Measurements from ENCODE around the gene BPHL.
"Not testable (repeated sequence)": the region's sequence is repeated elsewhere in the genome, so short reads cannot be mapped to it uniquely, and the experiment has no call there.

BPHL gene

DNA sequence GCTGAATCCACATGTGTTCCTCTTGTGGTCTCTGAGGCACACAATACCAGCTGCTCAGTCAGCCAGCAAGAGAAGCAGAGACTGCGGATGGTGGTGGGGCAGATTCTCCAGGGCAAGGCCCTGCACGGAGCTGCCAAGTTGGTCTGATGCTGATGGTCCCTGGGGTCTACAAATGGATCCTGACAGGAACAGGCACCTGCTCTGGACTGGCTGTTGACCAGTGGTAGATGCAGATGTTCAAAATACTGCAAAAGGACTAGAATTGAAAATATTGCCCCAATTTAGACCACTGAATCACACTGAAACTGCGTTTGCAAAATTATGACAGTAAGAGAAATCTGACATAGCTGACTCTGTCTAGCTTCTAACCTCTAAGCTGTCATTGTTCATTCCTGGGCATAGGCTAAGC, 68.5 kb downstream of the BPHL start:
- no peak for DNase-seq

DNA sequence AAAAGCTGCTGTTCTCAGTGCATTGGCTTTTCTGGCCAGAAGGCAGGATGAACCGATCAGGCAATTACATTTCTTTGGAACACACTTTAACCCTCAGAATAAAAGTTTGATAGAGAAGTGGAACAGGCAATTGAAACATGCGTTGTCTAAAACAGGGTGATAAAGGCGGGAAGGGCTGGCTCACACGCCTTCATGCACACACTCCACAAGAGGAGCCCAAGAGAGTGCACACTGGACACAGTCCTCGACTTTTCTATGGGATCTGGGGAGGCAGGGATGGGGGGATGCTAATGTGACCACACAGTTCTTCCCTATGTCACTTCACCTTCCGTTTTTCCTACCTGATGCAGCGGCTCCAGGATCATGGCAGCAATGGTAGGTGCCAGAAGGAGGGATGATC, 69.8 kb downstream of the BPHL start:
- no peak for DNase-seq

DNA sequence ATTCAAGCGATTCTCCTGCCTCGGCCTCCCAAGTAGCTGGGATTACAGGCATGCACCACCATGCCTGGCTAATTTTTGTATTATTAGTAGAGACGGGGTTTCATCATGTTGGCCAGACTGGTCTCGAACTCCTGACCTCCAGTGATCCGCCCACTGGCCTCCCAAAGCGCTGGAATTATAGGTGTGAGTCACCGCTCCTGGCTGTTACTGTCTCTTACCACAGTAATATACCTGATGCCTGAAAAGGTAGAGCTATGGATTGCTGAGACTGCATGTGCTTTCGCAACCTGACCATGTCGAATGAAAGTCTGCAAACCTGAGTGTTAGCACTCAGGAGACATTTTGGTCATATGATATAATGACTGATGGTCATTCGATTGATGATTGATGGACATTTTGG, 70.7 kb downstream of the BPHL start:
- not testable (repeated sequence) for DNase-seq

DNA sequence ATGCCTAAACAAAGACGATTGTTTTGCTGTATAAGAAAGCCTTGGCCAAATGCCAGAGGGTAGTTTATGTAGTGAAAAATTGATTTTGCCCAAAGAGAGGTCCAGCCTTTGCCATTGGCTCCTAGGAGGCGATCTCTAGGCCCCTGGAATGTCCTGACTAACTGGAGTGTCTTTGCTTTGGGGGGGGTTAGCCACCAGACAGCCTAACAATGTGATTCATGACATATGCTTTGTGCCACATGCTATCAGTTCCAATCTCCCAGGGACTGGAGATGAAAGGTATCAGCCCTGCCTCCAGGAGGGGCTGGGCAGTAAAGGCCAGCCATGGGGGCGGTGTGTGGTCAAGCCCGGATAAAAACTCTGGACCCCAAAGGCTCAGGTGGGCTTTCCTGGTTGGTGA, 71.5 kb downstream of the BPHL start:
- no peak for DNase-seq

DNA sequence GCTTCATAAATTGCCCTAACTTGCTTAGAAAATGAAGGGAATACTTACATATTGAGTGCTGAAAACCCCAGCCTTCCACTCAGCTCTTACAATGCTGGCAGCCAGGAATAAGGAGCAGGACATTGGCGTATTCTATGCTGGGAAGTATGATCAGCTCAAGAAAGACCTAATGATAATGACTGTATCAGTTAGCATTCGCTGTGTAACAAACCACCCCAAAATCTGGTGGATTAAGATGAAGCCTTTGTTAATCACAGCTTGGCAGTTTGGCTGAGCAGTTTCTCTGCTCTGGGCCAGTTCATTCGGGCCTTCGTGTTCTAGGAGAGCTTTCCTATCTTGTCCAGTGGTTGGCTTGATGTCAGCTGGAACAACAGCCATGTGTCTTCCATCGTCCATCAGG, 72.3 kb downstream of the BPHL start:
- no peak for DNase-seq

DNA sequence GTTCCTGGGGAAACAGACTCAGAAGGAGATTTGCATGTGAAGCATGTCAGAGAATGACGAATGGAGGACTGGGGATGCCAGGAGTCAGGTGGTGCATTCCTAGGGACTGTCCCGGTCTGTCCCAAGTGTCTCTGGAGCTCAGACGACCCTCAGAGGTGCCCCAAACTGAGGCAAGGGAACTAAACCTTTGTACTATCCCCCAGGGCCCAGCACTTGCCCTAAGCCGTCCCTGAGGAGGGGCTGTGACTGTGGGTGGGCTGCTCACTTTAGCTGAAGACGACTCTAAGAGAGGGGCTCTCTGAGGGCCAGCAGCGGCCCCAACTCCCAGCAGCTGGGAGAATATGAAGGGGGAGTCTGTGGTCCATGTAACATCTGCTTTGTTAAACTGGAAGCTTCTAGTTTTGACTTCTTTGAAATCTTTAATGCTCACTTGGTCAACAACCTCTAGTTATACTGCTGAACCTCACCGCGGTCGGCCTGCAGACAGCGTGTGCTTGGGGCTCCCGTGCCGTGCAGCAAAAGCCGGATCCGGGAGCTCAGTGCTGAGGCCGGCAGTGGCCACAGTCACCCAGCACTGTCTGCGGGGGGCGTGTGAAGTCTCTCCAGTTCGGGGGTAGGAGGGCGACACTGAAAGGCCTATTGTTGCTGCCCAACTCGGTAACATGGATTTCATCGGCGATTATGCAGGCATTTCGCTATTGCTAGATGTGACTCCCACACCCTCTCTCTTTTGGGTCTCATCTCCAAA, 74.8 kb downstream of the BPHL start:
- DNase-seq, result no peak

DNA sequence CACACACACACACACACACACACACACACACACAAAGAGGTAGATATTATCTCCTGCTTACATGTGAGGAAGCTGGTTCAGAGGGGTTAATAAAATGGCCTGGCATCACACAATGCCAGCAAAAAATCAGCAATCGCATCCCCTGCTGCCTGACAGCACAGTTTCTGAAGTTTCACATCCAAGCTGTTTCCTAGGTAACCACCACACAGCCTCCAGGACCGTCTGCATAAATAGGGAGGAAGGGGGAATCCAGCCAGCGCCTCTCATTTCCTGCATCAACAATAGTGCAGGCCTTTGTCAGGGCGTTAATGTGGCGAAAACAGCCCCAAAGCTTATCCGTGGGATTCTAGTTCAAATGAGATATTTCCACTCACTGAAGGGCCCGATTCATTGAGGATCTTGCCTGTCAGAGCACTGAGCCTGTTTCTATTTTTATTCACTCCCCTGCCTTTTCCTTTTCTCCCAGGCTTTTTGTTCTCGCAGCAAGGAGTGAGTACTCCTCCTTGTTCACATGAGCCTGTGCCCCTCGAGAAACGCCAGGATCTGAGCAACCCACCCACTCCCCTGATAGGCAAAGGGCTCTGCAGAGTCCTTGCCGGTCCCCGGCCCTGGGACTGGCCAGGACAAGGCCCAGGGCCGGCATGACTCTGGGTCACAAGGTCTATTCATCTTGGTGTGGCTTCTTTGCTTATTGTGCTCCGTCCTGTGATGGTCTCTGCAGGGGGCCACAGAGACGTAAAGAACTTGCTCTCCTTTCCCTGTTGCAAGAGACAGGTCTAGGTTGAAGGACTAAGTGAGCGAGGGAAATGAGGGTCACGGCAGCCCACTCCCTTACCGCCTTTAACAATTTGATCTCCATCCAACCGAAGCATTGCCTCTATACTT, 76.3 kb downstream of the BPHL start:
- no peak for DNase-seq

DNA sequence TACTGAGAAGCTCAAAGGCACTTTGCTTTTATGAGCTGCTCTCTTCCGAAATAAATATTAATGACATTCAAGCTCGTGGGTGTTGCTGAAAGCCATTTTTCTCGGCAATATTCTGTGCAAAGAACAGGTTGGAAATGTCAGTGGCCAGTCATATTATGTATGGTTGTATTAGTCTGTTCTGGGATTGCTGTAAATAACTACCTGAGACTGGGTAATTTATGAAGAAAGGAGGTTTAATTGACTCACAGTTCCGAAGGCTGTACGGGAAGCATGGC, 76.8 kb downstream of the BPHL start:
- no peak for DNase-seq

DNA sequence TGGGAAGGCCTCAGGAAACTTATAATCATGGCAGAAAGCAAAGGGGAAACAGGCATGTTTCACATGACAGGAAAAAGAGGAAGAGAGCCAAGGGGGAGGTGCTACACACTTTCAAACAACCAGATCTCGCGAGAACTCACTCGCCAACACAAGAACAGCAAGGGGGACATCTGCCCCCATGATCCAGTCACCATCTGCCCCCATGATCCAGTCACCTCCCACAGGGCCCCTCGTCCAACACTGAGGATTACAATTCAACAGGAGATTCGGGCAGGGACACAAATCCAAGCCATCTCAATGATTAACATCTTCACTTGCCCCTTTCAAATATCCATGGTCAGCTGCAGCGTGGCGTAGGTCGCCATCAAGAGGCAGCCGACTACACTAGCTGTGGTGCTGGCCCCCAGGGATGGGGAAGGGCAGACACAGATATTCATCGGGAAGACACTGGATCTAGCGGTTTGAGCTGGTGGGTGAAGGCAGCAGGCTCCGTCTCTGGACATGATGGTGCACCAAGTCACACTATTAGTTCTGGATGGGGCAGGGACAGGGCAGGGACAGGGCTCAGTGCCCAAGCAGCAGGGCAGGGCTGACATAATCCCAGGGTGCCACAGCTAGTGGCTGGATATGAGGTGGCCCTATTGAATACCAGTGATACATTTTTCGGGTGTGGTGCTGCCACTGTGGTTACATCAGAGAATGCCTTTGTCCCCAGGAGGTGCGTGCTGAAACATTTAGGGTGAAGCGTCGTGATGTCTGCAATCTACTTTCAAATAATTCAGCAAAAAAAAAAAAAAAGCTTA, 77.4 kb downstream of the BPHL start:
- no peak for DNase-seq

DNA sequence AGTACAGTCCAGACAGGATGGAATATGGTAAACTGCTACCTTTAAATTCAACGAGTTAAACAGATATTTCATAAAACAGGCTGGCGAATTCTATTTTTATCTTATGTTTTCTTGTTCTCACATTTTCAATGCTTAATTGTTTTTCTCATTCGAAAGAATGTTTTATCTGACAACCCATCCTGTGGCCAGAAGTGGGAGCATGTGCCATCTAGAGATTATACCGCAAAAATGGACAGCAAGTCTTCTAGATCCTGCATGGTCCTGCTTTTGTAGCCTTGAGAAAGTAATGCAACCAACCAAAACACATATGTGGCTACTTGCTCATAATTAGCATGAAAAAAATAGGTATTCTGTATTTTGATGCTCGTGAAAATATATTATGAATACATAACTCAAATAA, 78.3 kb downstream of the BPHL start:
- no peak for DNase-seq

DNA sequence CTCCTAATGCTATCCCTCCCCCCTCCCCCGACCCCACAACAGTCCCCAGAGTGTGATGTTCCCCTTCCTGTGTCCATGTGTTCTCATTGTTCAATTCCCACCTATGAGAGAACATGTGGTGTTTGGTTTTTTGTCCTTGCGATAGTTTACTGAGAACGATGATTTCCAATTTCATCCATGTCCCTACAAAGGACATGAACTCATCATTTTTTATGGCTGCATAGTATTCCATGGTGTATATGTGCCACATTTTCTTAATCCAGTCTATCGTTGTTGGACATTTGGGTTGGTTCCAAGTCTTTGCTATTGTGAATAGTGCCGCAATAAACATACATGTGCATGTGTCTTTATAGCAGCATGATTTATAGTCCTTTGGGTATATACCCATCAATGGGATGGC, 79.2 kb downstream of the BPHL start:
- not testable (repeated sequence) for DNase-seq

DNA sequence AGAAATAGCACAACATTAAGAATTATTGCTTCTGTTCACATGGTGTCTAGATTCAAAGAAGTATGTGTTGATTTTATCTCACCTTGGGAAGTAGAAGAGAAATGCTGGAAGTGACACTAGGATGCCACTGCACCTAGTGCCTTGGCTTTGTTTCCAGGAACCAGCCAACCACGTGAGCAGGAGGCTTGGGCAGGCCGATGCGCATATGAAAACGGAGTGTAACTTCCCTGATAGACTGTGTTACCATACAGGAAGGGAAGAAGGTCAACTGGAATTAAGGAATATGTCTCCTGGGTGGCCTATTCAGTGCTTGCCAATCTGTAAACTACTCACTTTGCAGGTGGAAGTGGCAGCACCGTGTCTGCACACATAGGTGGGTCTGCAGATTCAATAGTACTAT, 80.9 kb downstream of the BPHL start:
- DNase-seq, result no peak

DNA sequence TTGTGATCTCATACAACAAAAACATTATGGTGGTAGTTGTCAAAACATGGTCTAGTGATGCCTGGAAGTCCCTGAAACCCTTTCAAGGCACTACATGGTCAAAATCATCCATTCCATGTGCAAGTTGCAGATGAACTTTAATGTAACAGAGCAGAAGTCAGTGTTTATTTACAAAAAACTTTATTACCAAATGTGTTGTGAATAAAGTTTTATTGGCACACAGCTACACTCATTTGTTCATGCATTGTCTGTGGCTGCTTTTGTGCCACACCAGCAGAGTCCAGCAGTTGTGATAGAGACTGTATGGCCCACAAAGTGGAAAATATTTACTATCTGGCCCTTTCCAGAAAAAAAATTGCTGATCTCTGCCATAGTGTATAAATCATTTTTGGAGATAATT, 82.2 kb downstream of the BPHL start:
- DNase-seq, result no peak

DNA sequence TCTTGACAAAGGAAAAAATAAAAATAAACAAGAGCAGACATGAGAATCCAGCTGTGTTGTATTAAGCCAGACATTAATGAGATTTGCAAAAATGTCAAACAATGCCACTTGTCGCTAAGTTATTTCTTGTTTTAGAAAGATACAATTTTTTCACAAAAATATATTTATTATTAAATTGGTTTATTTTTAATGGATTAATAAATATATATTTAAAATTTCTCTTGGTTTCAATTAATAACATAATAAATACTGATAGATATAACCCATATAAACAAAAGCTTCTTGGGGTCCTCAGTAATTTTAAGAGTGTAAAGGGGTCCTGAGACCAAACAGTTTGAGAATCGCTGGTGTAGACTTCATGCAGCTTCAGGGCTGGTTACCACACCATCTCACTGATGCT, 82.9 kb downstream of the BPHL start:
- no peak for DNase-seq

All from activated effector memory CD4-positive, alpha-beta T cell treated with Interleukin-2 at 50 U/mL for 16 hours (primary cell).